A549 (cell line): Measurements from ENCODE around the gene HDAC5. TPM values are rescaled to one million over a fixed set of nuclear protein-coding genes. Genes with fewer than 3 reads are reported as not detected.

Source experiments
- ATAC-seq, 2 experiments: fragments of 200-7000 bp in 1 of 2; fragments of >200 bp in 1 of 2; cut with Nextera tagmentation in 1 of 2; cut with Tn5 transposase in 1 of 2; 3 replicates each; pipeline versions ENCODE4 v1.8.0 to v1.9.1; 2018 to 2020; ENCODE audit warnings: mild to moderate bottlenecking in 1 of 2, moderate library complexity in 1 of 2
- CTCF ChIA-PET: fragments of 300-600 bp; sonication (Branson Sonifier 250); formaldehyde crosslinking; extraction: SDS; loops from one replicate; lab custom pipeline; 2021; ENCODE audit warnings: antibody characterized with exemption, inconsistent platforms; lab: Yijun Ruan, JAX
- POLR2A ChIA-PET: fragments of 350-600 bp; formaldehyde crosslinking; extraction: SDS; loops from one replicate; lab custom pipeline; 2021; ENCODE audit warnings: antibody characterized with exemption, inconsistent platforms; lab: Yijun Ruan, JAX
- DNase-seq, 2 experiments: peaks; one replicate each; pipeline versions ENCODE4 v3.0.0 to v3.0.0-alpha.2; 2011 to 2016; ENCODE audit warnings: low read depth in 1 of 2, low spot score in 1 of 2
- FAIRE-seq: peaks from 2 replicates; lab custom pipeline; 2011; peaks lifted over from hg19 to GRCh38; lab: Jason Lieb, UNC
- H3K27ac ChIP-seq, 2 experiments: fragments of >200 bp; sonication (Bioruptor Twin); formaldehyde crosslinking; 3 replicates each; pipeline ENCODE4 v1.5.1; 2016 to 2017
- H3K4me1 ChIP-seq: fragments of >200 bp; sonication (Bioruptor Twin); formaldehyde crosslinking; 3 replicates; pipeline ENCODE4 v1.6.1; 2016
- H3K4me2 ChIP-seq: fragments of >200 bp; sonication (Bioruptor Twin); formaldehyde crosslinking; 3 replicates; pipeline ENCODE4 v1.6.1; 2016
- H3K4me3 ChIP-seq: fragments of >200 bp; sonication (Bioruptor Twin); formaldehyde crosslinking; 3 replicates; pipeline ENCODE4 v1.5.1; 2016
- H3K9me3 ChIP-seq: fragments of >200 bp; sonication (Bioruptor Twin); formaldehyde crosslinking; 3 replicates; pipeline ENCODE4 v1.6.1; 2016
- CHD2 ChIP-seq: fragments of 150-350 bp; IDR thresholded peaks from 2 replicates; pipeline ENCODE4 v1.6.1; 2014; ENCODE audit warnings: low read length; ENCODE audit not compliant: partially characterized antibody
- GATA3 ChIP-seq: IDR thresholded peaks from 2 replicates; pipeline ENCODE4 v1.6.1; 2012; ENCODE audit warnings: borderline replicate concordance
- HMGXB4 ChIP-seq: fragments of 250-450 bp; sonication (Bioruptor Pico); IDR thresholded peaks from 2 replicates; pipeline ENCODE4 v1.5.0; 2021; ENCODE audit warnings: mild to moderate bottlenecking, moderate library complexity, borderline replicate concordance
- MAX ChIP-seq: IDR thresholded peaks from 2 replicates; pipeline ENCODE4 v1.6.1; 2012
- NFE2L2 ChIP-seq: fragments of 150-350 bp; conservative IDR thresholded peaks from 2 replicates; pipeline ENCODE4 v1.6.1; 2014; ENCODE audit warnings: low read length
- NPAS2 ChIP-seq: fragments of 250-450 bp; sonication (Bioruptor Pico); IDR thresholded peaks from 2 replicates; pipeline ENCODE4 v1.8.0; 2022; ENCODE audit warnings: mild to moderate bottlenecking, moderate library complexity, borderline replicate concordance
- NR3C1 ChIP-seq: fragments of >200 bp; sonication (Bioruptor Twin); formaldehyde crosslinking; IDR thresholded peaks from 3 replicates; pipeline ENCODE4 v1.6.1; 2017
- POLR2AphosphoS2 ChIP-seq: conservative IDR thresholded peaks from 2 replicates; pipeline ENCODE4 v1.6.1; 2012; ENCODE audit warnings: low read length, improper control_type of control experiment, inconsistent platforms
- RAD21 ChIP-seq, 2 experiments: fragments of >200 bp in 1 of 2; sonication (Bioruptor Twin) in 1 of 2; formaldehyde crosslinking in 1 of 2; IDR thresholded peaks in 1 of 2; conservative IDR thresholded peaks in 1 of 2; 2 replicates in 1 of 2; 3 replicates in 1 of 2; pipeline ENCODE4 v1.6.1; 2012 to 2018; ENCODE audit warnings: inconsistent platforms in 1 of 2
- SMC3 ChIP-seq: fragments of >200 bp; sonication (Bioruptor Twin); formaldehyde crosslinking; IDR thresholded peaks from 3 replicates; pipeline ENCODE4 v1.6.1; 2018; ENCODE audit warnings: inconsistent platforms
- TFCP2L1 ChIP-seq: fragments of 250-450 bp; sonication (Bioruptor Pico); IDR thresholded peaks from 2 replicates; pipeline ENCODE4 v1.5.0; 2021; ENCODE audit warnings: mild to moderate bottlenecking
- ZFP36 ChIP-seq: fragments of 450-650 bp; IDR thresholded peaks from 2 replicates; pipeline ENCODE4 v1.6.1; 2014; ENCODE audit warnings: borderline replicate concordance; ENCODE audit not compliant: partially characterized antibody
- WGBS: methylation state at CpG from one replicate; pipeline ENCODE4 v1.1.6; 2017; ENCODE audit errors: missing lambda C conversion rate; 5-methylcytosine and 5-hydroxymethylcytosine counted together
- polyA plus RNA-seq, 4 experiments: library from polyadenylated mRNA; depleted of rRNA in 3 of 4; stranded (reverse); fragments of >200 nt; fragmentation: RNase III in 1 of 4; extraction: RNeasy Plus Mini Kit Qiagen cat#74134 plus additional on column Dnase treatment in 1 of 4; gene quantifications; 2 replicates in 3 of 4; 3 replicates in 1 of 4; pipeline ENCODE4 v1.2.3, GENCODE V29; 2011 to 2017
- TF ChIP-seq, protein P1 (sequence below): fragments of >200 bp; sonication (Bioruptor Twin); formaldehyde crosslinking; IDR thresholded peaks from 3 replicates; pipeline ENCODE4 v1.5.1; 2016

Gene HDAC5
- polyA plus RNA-seq, 2 of the 4 experiments (the other 2 are of a cell fraction): 3.1 to 7.1 TPM

- no peaks in the 10 kb centered on the region for H3K9me3 ChIP-seq
- POLR2A ChIA-PET: interaction anchor here (0.7 to 2.6 kb wide), 9 partner anchors 12 to 103 kb away, joined by 3 to 25 read pairs (median 4); partner anchors contain the start of genes G6PC3, HDAC5, LSM12 and TMUB2
- peak; percentile 94 to 97 for TF ChIP-seq RAD21 (conservative IDR thresholded peaks at IDR 0.05 in 1 of 2, IDR thresholded peaks at IDR 0.05 in 1 of 2)
- TF ChIP-seq MAX: peak; percentile 58
- TF ChIP-seq SMC3: peak; percentile 92
- TF ChIP-seq, protein P1, sequence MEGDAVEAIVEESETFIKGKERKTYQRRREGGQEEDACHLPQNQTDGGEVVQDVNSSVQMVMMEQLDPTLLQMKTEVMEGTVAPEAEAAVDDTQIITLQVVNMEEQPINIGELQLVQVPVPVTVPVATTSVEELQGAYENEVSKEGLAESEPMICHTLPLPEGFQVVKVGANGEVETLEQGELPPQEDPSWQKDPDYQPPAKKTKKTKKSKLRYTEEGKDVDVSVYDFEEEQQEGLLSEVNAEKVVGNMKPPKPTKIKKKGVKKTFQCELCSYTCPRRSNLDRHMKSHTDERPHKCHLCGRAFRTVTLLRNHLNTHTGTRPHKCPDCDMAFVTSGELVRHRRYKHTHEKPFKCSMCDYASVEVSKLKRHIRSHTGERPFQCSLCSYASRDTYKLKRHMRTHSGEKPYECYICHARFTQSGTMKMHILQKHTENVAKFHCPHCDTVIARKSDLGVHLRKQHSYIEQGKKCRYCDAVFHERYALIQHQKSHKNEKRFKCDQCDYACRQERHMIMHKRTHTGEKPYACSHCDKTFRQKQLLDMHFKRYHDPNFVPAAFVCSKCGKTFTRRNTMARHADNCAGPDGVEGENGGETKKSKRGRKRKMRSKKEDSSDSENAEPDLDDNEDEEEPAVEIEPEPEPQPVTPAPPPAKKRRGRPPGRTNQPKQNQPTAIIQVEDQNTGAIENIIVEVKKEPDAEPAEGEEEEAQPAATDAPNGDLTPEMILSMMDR: peak; percentile 88
- no peak for TF ChIP-seq NR3C1
- TF ChIP-seq GATA3: no peak
- TF ChIP-seq, all 56 proteins: peak for 4
- ATAC-seq (peak; percentile 64 to 78), DNase-seq (peak; percentile 86 to 87), FAIRE-seq (no peak)
- 47% methylated on average over 8 of the region's 12 CpGs for WGBS
- Histone ChIP-seq H3K4me3 (no peak overlapping the region), H3K4me2 (no peak overlapping the region), H3K4me1 (peaks cover 32% of the 10 kb centered on the region), H3K27ac (no peak overlapping the region)
- CTCF ChIA-PET: interaction anchor here (0.6 to 39.6 kb wide), 44 partner anchors 11 to 555 kb away, joined by 3 to 1202 read pairs (median 5); partner anchors contain the start of genes ASB16, G6PC3, HDAC5 and LSM12
Measured at GRCh38 chr17:44083250-44083849, 40.1 kb downstream of the HDAC5 start.

DNA sequence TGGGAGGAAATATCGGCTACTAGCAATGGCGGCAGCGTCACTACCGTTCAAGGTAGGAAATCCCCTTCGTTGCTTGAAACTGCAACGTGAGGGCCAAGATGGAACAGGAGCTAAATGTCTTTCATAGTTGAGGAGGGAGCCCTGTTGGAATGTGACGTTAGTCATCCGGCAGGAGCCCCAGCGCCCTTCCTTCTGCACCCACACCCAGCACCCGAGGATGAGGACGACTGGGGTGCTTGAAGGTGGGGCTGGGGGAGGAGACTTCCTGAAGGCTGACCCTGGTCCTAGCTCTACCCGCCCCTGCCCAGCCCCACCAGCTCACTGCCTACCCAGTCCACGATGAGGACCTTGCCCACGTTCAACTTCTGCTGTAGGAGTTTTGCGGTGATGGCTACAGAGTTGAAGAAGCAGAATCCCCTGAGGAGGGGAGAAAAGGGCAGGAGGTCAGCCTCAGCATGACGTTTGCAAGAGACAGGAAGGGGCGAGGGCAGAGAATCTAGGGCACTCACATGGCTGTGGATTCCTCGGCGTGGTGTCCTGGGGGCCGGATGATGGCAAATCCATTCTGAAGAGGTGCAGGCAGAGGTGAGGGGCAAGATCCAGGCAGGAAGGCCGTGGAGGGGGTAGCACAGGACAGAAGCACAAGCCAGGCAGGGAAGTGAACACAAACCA lies 41.0 kb downstream of the HDAC5 start:
- CTCF ChIA-PET: interaction anchor here (1.2 to 39.6 kb wide), 13 partner anchors 10 to 127 kb away, joined by 8 to 1202 read pairs (median 12); partner anchors contain the start of genes ASB16, G6PC3, HDAC5 and LSM12
- FAIRE-seq (no peak), DNase-seq (no peak), ATAC-seq (no peak)
- peaks cover 23% of the 10 kb centered on the region for H3K4me1 ChIP-seq
- POLR2A ChIA-PET: interaction anchor here (0.8 to 2.6 kb wide), 4 partner anchors 12 to 104 kb away, joined by 3 to 25 read pairs (median 7); partner anchors contain the start of genes G6PC3 and TMUB2
- TF ChIP-seq POLR2AphosphoS2 (0 out of 2 replicates have a peak, but pooled peaks have one; percentile 84), HMGXB4 (CRISPR knock-in tag) (no peak)
- no peak overlapping the region for H3K4me3 ChIP-seq
- H3K4me2 ChIP-seq: no peak overlapping the region
- 85% methylated on average over 21 of the region's 21 CpGs for WGBS
- H3K9me3 ChIP-seq: no peaks in the 10 kb centered on the region
- no peak overlapping the region for H3K27ac ChIP-seq

DNA sequence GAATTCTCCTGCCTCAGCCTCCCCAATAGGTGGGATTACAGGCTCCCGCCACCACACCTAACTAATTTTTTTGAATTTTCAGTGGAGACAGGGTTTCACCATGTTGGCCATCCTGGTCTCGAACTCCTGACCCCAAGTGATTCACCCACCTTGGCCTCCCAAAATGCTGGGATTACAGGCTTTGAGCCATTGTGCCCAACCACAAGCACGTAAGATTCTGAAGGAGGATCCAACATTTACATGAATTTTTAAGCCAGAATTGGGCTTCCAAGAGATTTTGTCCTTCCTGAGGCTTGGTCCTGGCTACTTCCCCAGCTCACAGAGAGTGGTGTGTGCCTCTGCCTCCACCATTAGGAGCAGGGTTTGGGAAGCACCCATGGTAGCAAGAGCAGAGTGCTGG lies 41.8 kb downstream of the HDAC5 start:
- ChIA-PET POLR2A (interaction anchor here (0.8 to 2.6 kb wide), 2 partner anchors 11 to 14 kb away, joined by 4 to 25 read pairs; partner anchors contain the start of gene G6PC3), CTCF (interaction anchor here (1.0 to 39.6 kb wide), 4 partner anchors 9 to 203 kb away, joined by 3 to 1202 read pairs (median 80); partner anchors contain the start of genes ASB16, G6PC3 and HDAC5)
- no peak overlapping the region for H3K27ac ChIP-seq
- FAIRE-seq: no peak
- no peak overlapping the region for H3K4me2 ChIP-seq
- TF ChIP-seq, protein P1: no peak
- TF ChIP-seq MAX (no peak), NPAS2 (no peak), ZFP36 (no peak), NFE2L2 (no peak), TFCP2L1 (CRISPR knock-in tag) (no peak), CHD2 (no peak)
- DNase-seq: no peak
- no peak for ATAC-seq
- H3K9me3 ChIP-seq: no peaks in the 10 kb centered on the region
- H3K4me1 ChIP-seq: peaks cover 15% of the 10 kb centered on the region
- 87% methylated on average over 3 of the region's 3 CpGs for WGBS
- H3K4me3 ChIP-seq: no peak overlapping the region
